Suprapubic skin (tissue), 3 donors: ENCODE results near the gene DSTN.

ENCODE experiments used
- EP300 ChIP-seq: sonication (generic); formaldehyde crosslinking; IDR thresholded peaks from one replicate; pipeline ENCODE4 v1.6.1; 2017; ENCODE audit warnings: antibody characterized with exemption
- POLR2A ChIP-seq, 2 donors: fragments of 450-650 bp; IDR thresholded peaks; one replicate each; pipeline ENCODE4 v1.6.1; 2017; ENCODE audit warnings: antibody characterized with exemption in 2 of 2, mild to moderate bottlenecking in 2 of 2, moderate library complexity in 2 of 2
- TF ChIP-seq, protein P1 (sequence below), 2 donors: fragments of 200-600 bp in 1 of 2; fragments of 450-650 bp in 1 of 2; sonication (generic) in 1 of 2; IDR thresholded peaks; one replicate each; pipeline ENCODE4 v1.5.1; 2016 to 2019; ENCODE audit warnings: antibody characterized with exemption in 2 of 2, mild to moderate bottlenecking in 1 of 2, moderate library complexity in 1 of 2

DNA sequence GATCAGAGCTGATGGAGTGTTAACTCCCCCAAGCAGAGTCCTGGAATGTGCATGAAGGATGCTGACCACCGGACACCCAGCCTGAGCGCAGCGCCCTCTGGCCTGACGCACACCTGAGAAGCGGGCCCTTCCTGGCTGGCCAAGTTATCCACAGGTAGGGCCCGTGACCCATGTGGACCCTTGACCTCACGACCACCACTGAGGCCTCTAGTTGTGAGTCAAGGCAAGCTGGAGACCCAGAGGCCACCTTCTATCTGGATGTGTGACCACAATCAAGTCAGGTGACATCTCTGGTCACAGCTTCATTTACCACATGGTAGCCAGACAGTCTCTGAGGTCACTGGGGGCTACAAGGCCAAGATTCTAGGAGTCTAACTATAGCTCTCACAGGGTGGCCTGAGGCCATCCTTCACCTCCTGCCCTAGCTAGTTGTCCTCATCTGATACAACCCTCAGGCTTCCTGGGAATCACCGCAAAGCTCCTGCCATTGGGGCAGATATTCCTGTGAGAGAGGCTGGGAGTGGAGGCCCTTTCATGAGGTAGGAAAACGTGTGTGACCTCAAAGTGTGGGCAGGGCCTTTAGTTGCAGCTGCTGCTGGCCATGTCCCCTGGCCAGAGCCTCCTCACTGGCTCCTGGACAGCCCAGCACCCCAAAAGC is 53.1 kb downstream of the DSTN start:
- TF ChIP-seq EP300 (no peak), POLR2A (IDR thresholded peaks at IDR 0.05) (no peak)
- TF ChIP-seq, protein P1, sequence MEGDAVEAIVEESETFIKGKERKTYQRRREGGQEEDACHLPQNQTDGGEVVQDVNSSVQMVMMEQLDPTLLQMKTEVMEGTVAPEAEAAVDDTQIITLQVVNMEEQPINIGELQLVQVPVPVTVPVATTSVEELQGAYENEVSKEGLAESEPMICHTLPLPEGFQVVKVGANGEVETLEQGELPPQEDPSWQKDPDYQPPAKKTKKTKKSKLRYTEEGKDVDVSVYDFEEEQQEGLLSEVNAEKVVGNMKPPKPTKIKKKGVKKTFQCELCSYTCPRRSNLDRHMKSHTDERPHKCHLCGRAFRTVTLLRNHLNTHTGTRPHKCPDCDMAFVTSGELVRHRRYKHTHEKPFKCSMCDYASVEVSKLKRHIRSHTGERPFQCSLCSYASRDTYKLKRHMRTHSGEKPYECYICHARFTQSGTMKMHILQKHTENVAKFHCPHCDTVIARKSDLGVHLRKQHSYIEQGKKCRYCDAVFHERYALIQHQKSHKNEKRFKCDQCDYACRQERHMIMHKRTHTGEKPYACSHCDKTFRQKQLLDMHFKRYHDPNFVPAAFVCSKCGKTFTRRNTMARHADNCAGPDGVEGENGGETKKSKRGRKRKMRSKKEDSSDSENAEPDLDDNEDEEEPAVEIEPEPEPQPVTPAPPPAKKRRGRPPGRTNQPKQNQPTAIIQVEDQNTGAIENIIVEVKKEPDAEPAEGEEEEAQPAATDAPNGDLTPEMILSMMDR (IDR thresholded peaks at IDR 0.05), result no peak
